GM18505 (cell line): ENCODE measurements around the gene PRAMEF13.
"Not testable (repeated sequence)": the region's sequence is repeated elsewhere in the genome, so short reads cannot be mapped to it uniquely, and the experiment has no call there.

ENCODE experiments used
- ATAC-seq: cut with Tn5 transposase; IDR thresholded peaks from one replicate; pipeline ENCODE4 v1.9.1; 2021; ENCODE audit not compliant: unreplicated experiment
- POLR2A ChIP-seq: IDR thresholded peaks from 4 replicates; pipeline ENCODE4 v1.6.1; 2011; ENCODE audit warnings: borderline replicate concordance; ENCODE audit not compliant: insufficient read depth, insufficient read length; ENCODE audit errors: extremely low read depth

The PRAMEF13 gene

GRCh38 chr1:13201309-13201708, at the start of gene PRAMEF13:
Gene PRAMEF13 (minus strand): TSS chr1:13201409. CDS start chr1:13199589, 1,820 bp downstream.
- not testable (repeated sequence) for ATAC-seq

GRCh38 chr1:13247122-13247521, 45.9 kb upstream of the PRAMEF13 start:
- not testable (repeated sequence) for ATAC-seq

GRCh38 chr1:13246554-13246871, 45.3 kb upstream of the PRAMEF13 start:
- ATAC-seq = not testable (repeated sequence)

- ATAC-seq = not testable (repeated sequence)
Measured at GRCh38 chr1:13245841-13246553, 44.8 kb upstream of the PRAMEF13 start.

- not testable (repeated sequence) for ATAC-seq
Measured at GRCh38 chr1:13243536-13244263, 42.5 kb upstream of the PRAMEF13 start.

- ATAC-seq = not testable (repeated sequence)
Measured at GRCh38 chr1:13239633-13240032, 38.4 kb upstream of the PRAMEF13 start.

GRCh38 chr1:13237572-13237971, 36.4 kb upstream of the PRAMEF13 start:
- not testable (repeated sequence) for ATAC-seq

- ATAC-seq = not testable (repeated sequence)
Measured at GRCh38 chr1:13234057-13234456, 32.8 kb upstream of the PRAMEF13 start.

- not testable (repeated sequence) for ATAC-seq
Measured at GRCh38 chr1:13232056-13232455, 30.8 kb upstream of the PRAMEF13 start.

GRCh38 chr1:13231061-13231750, 30.0 kb upstream of the PRAMEF13 start:
- not testable (repeated sequence) for ATAC-seq

- ATAC-seq = not testable (repeated sequence)
Measured at GRCh38 chr1:13230601-13231000, 29.4 kb upstream of the PRAMEF13 start.

- not testable (repeated sequence) for ATAC-seq
Measured at GRCh38 chr1:13230096-13230495, 28.9 kb upstream of the PRAMEF13 start.

GRCh38 chr1:13228343-13228781, 27.2 kb upstream of the PRAMEF13 start:
- TF ChIP-seq POLR2A = no peak
- ATAC-seq = no peak

- not testable (repeated sequence) for ATAC-seq
Measured at GRCh38 chr1:13227271-13228055, 26.3 kb upstream of the PRAMEF13 start.

GRCh38 chr1:13225675-13226204, 24.5 kb upstream of the PRAMEF13 start, which contains the start of gene PRAMEF18:
Gene PRAMEF18 (minus strand): TSS chr1:13226154. CDS start chr1:13226106, 48 bp downstream.
- ATAC-seq = not testable (repeated sequence)
